Measurements from ENCODE around the gene ADAMTS12. TPM values are rescaled to one million over a fixed set of nuclear protein-coding genes. Genes with fewer than 3 reads are reported as not detected.

The ADAMTS12 gene
- total RNA-seq, 2 experiments from 2014 or later = not detected

DNA sequence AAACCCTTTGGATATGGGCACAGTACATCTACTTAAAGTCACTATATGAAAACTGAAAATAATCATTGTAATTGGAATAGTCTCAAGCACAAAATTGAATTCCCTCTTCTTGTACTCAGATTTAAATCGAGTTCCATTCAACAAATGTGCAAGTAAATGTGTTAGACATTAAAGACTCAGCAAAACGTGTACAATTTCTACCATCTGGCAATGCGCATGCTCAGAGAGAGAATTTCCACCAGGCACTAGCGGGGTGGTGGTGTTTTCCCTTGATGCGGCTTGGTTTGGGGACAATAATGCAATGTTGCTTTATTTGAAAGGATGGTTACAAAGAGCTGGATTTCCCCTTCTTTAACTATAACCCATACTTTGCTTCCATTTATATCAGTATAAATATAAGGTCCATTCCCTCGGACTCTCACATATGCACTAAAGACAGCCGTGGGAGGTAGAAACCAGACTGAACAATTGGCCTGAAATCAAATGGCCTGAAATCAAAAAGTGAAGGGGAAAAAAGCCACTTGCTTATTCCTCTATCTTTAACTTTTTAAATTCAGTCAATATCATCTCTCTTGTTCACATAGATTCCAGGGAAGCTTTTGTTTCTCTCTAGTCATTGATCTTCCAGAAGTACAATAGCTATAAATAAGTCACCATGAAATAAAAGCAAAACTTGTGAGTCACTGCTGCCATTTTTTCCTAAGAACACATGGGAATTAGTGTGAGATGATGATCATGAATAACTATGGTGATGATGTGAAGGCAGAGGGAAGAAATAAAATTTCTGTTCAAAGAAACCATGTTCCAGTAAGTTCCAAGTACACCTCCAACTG, 59.2 kb downstream of the ADAMTS12 start:
- no peaks in the 10 kb centered on the region for H3K79me2 ChIP-seq (ENCODE audit: insufficient read depth, low read depth, low read length)
- no peak overlapping the region for H3K4me2 ChIP-seq (ENCODE audit: low read length)
- no peaks in the 10 kb centered on the region for H3K36me3 ChIP-seq (ENCODE audit: insufficient read depth, low read length)
- BruUV-seq (replicated peaks) = no TSS peak
- intact Hi-C loops (cut with micrococcal nuclease; ENCODE audit: unreplicated experiment) = no loop called here
- no peaks in the 10 kb centered on the region for H3K4me1 ChIP-seq (ENCODE audit: insufficient read depth, low read length, poor library complexity, severe bottlenecking)
- H3K9me3 ChIP-seq (ENCODE audit: low read length) = no peaks in the 10 kb centered on the region
- DNase-seq (ENCODE audit: low spot score) = no peak
- ChIA-PET POLR2A (interaction anchor here (1.2 kb wide), 1 partner anchor 8 kb away, joined by 3 read pairs; no protein-coding TSS in a partner anchor), CTCF (ENCODE audit: unreplicated experiment) (interaction anchor here (0.5 to 0.6 kb wide), 2 partner anchors 10 to 609 kb away, joined by 3 read pairs; no protein-coding TSS in a partner anchor)
- TF ChIP-seq, protein P1, sequence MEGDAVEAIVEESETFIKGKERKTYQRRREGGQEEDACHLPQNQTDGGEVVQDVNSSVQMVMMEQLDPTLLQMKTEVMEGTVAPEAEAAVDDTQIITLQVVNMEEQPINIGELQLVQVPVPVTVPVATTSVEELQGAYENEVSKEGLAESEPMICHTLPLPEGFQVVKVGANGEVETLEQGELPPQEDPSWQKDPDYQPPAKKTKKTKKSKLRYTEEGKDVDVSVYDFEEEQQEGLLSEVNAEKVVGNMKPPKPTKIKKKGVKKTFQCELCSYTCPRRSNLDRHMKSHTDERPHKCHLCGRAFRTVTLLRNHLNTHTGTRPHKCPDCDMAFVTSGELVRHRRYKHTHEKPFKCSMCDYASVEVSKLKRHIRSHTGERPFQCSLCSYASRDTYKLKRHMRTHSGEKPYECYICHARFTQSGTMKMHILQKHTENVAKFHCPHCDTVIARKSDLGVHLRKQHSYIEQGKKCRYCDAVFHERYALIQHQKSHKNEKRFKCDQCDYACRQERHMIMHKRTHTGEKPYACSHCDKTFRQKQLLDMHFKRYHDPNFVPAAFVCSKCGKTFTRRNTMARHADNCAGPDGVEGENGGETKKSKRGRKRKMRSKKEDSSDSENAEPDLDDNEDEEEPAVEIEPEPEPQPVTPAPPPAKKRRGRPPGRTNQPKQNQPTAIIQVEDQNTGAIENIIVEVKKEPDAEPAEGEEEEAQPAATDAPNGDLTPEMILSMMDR (conservative IDR thresholded peaks at IDR 0.05; ENCODE audit: low read length) = no peak
- TF ChIP-seq EZH2phosphoT487 (IDR thresholded peaks at IDR 0.05; ENCODE audit: borderline replicate concordance, low read depth, low read length) = no peak
- H3K27ac ChIP-seq (ENCODE audit: low read depth, low read length, poor library complexity, severe bottlenecking) = no peak overlapping the region
- H2AFZ ChIP-seq (ENCODE audit: low read length) = no peak overlapping the region
- H3K4me3 ChIP-seq (ENCODE audit: low read depth, low read length, poor library complexity, severe bottlenecking) = no peak overlapping the region
- no peaks in the 10 kb centered on the region for H3K9me2 ChIP-seq (ENCODE audit: insufficient read depth, low read length)
- no peaks in the 10 kb centered on the region for H4K20me1 ChIP-seq (ENCODE audit: insufficient read depth, low read length)

DNA sequence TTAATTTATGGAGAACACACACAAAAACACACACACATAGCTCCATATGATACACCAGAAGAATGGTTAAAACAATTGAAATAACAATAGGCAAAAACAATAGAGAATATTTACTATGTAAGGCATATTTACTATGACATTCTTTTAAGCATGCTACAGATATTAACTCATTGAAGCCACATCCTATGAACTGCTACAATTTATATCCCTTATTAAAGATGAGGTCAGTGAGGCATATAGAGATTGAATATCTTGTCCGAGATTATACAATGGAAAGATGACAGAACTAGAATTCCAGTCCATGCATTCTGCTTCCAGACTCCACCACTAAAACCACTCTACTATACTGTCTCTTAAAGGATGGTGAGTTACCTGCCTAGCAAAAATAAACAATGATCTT, 60.7 kb downstream of the ADAMTS12 start:
- ChIA-PET POLR2A (no interaction called here), CTCF (ENCODE audit: unreplicated experiment) (no interaction called here)
- intact Hi-C loops (cut with micrococcal nuclease; ENCODE audit: unreplicated experiment) = no loop called here
- Histone ChIP-seq H3K9me3 (ENCODE audit: low read length) (no peaks in the 10 kb centered on the region), H3K4me3 (ENCODE audit: low read depth, low read length, poor library complexity, severe bottlenecking) (no peak overlapping the region), H4K20me1 (ENCODE audit: insufficient read depth, low read length) (no peaks in the 10 kb centered on the region), H3K27ac (ENCODE audit: low read depth, low read length, poor library complexity, severe bottlenecking) (no peak overlapping the region), H3K36me3 (ENCODE audit: insufficient read depth, low read length) (no peaks in the 10 kb centered on the region), H3K79me2 (ENCODE audit: insufficient read depth, low read depth, low read length) (no peaks in the 10 kb centered on the region), H2AFZ (ENCODE audit: low read length) (no peak overlapping the region), H3K9me2 (ENCODE audit: insufficient read depth, low read length) (no peaks in the 10 kb centered on the region), H3K4me2 (ENCODE audit: low read length) (no peak overlapping the region), H3K4me1 (ENCODE audit: insufficient read depth, low read length, poor library complexity, severe bottlenecking) (no peaks in the 10 kb centered on the region)
- no TSS peak for BruUV-seq (replicated peaks)
- TF ChIP-seq EZH2phosphoT487 (IDR thresholded peaks at IDR 0.05; ENCODE audit: borderline replicate concordance, low read depth, low read length) = no peak
- TF ChIP-seq, protein P1 (conservative IDR thresholded peaks at IDR 0.05; ENCODE audit: low read length) = no peak
- DNase-seq (ENCODE audit: low spot score) = no peak

- no peaks in the 10 kb centered on the region for H3K9me2 ChIP-seq (ENCODE audit: insufficient read depth, low read length)
- TF ChIP-seq, protein P1 (conservative IDR thresholded peaks at IDR 0.05; ENCODE audit: low read length) = no peak
- no peak for TF ChIP-seq EZH2phosphoT487 (IDR thresholded peaks at IDR 0.05; ENCODE audit: borderline replicate concordance, low read depth, low read length)
- ChIA-PET CTCF (ENCODE audit: unreplicated experiment) (no interaction called here), POLR2A (interaction anchor here (0.7 kb wide), 1 partner anchor 147 kb away, joined by 3 read pairs; no protein-coding TSS in a partner anchor)
- no peak for DNase-seq (ENCODE audit: low spot score)
- no peak overlapping the region for H2AFZ ChIP-seq (ENCODE audit: low read length)
- no peak overlapping the region for H3K4me2 ChIP-seq (ENCODE audit: low read length)
- H3K36me3 ChIP-seq (ENCODE audit: insufficient read depth, low read length) = no peaks in the 10 kb centered on the region
- no peak overlapping the region for H3K27ac ChIP-seq (ENCODE audit: low read depth, low read length, poor library complexity, severe bottlenecking)
- no peaks in the 10 kb centered on the region for H4K20me1 ChIP-seq (ENCODE audit: insufficient read depth, low read length)
- BruUV-seq (replicated peaks) = no TSS peak
- no peaks in the 10 kb centered on the region for H3K4me1 ChIP-seq (ENCODE audit: insufficient read depth, low read length, poor library complexity, severe bottlenecking)
- no peak overlapping the region for H3K4me3 ChIP-seq (ENCODE audit: low read depth, low read length, poor library complexity, severe bottlenecking)
- H3K79me2 ChIP-seq (ENCODE audit: insufficient read depth, low read depth, low read length) = no peaks in the 10 kb centered on the region
- H3K9me3 ChIP-seq (ENCODE audit: low read length) = no peaks in the 10 kb centered on the region
- intact Hi-C loops (cut with micrococcal nuclease; ENCODE audit: unreplicated experiment) = no loop called here
Observed at GRCh38 chr5:33829430-33829829, 62.4 kb downstream of the ADAMTS12 start.

All from OCI-LY7 (cell line).